Measurements from ENCODE around the gene FMO3. TPM values are rescaled to one million over a fixed set of nuclear protein-coding genes. Genes with fewer than 3 reads are reported as not detected.

The FMO3 gene
- total RNA-seq, 1 donor from 2014 or later, result 1.3 TPM

DNA sequence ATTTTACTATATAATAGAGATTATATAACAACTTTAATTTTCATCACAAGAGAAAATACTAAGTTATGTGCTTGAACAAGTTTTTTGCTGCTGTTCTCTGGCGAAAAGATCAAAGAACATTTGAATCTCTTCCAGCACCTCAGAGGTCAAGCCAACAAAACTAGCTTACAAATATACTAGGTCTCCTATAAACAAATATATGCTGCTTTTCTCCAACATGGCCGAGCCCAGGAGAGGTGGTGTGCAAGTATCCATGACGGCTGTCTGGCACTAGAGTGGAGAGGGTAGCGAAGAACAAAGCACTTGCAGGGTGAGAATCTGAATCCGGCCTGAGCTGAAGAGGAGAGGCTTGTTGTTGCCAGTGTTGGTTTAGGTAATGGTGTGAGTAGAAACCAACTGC lies 7.5 kb upstream of the FMO3 start:
- Histone ChIP-seq H3K27me3 (ENCODE audit: low read depth) (no peaks in the 10 kb centered on the region), H3K4me1 (peaks cover 37% of the 10 kb centered on the region), H3K9me3 (replicated peaks) (no peaks in the 10 kb centered on the region), H3K36me3 (no peaks in the 10 kb centered on the region), H3K4me3 (no peak overlapping the region), H3K27ac (replicated peaks) (no peak overlapping the region)
- TF ChIP-seq, protein P1, sequence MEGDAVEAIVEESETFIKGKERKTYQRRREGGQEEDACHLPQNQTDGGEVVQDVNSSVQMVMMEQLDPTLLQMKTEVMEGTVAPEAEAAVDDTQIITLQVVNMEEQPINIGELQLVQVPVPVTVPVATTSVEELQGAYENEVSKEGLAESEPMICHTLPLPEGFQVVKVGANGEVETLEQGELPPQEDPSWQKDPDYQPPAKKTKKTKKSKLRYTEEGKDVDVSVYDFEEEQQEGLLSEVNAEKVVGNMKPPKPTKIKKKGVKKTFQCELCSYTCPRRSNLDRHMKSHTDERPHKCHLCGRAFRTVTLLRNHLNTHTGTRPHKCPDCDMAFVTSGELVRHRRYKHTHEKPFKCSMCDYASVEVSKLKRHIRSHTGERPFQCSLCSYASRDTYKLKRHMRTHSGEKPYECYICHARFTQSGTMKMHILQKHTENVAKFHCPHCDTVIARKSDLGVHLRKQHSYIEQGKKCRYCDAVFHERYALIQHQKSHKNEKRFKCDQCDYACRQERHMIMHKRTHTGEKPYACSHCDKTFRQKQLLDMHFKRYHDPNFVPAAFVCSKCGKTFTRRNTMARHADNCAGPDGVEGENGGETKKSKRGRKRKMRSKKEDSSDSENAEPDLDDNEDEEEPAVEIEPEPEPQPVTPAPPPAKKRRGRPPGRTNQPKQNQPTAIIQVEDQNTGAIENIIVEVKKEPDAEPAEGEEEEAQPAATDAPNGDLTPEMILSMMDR (IDR thresholded peaks at IDR 0.05; ENCODE audit: borderline replicate concordance), result no peak
- intact Hi-C loops (cut with micrococcal nuclease), result loop anchor here (5.0 kb wide), 2 partner anchors 104 to 144 kb away; partner anchors contain the start of gene FMO2
- no peak for DNase-seq

- Histone ChIP-seq H3K27ac (replicated peaks) (no peak overlapping the region), H3K36me3 (no peaks in the 10 kb centered on the region), H3K4me1 (peaks cover 37% of the 10 kb centered on the region), H3K4me3 (no peak overlapping the region), H3K27me3 (ENCODE audit: low read depth) (no peaks in the 10 kb centered on the region), H3K9me3 (replicated peaks) (no peaks in the 10 kb centered on the region)
- TF ChIP-seq, protein P1 (IDR thresholded peaks at IDR 0.05; ENCODE audit: borderline replicate concordance), result no peak
- DNase-seq, result no peak
- intact Hi-C loops (cut with micrococcal nuclease), result loop anchor here (5.0 kb wide), 2 partner anchors 103 to 143 kb away; partner anchors contain the start of gene FMO2
Measured at GRCh38 chr1:171084091-171084490, 6.6 kb upstream of the FMO3 start.

GRCh38 chr1:171084870-171085269 lies 5.8 kb upstream of the FMO3 start:
- intact Hi-C loops (cut with micrococcal nuclease), result loop anchor here (5.0 kb wide), 2 partner anchors 102 to 142 kb away; partner anchors contain the start of gene FMO2
- H3K27me3 ChIP-seq (ENCODE audit: low read depth), result no peaks in the 10 kb centered on the region
- H3K4me3 ChIP-seq, result no peak overlapping the region
- no peaks in the 10 kb centered on the region for H3K9me3 ChIP-seq (replicated peaks)
- peaks cover 37% of the 10 kb centered on the region for H3K4me1 ChIP-seq
- no peaks in the 10 kb centered on the region for H3K36me3 ChIP-seq
- no peak for DNase-seq
- H3K27ac ChIP-seq (replicated peaks), result no peak overlapping the region
- TF ChIP-seq, protein P1 (IDR thresholded peaks at IDR 0.05; ENCODE audit: borderline replicate concordance), result no peak

GRCh38 chr1:171087896-171088295 lies 2.8 kb upstream of the FMO3 start:
- Histone ChIP-seq H3K9me3 (replicated peaks) (no peaks in the 10 kb centered on the region), H3K4me3 (no peak overlapping the region), H3K36me3 (no peaks in the 10 kb centered on the region), H3K27ac (replicated peaks) (no peak overlapping the region), H3K4me1 (peaks cover 24% of the 10 kb centered on the region), H3K27me3 (ENCODE audit: low read depth) (no peaks in the 10 kb centered on the region)
- TF ChIP-seq, protein P1 (IDR thresholded peaks at IDR 0.05; ENCODE audit: borderline replicate concordance), result no peak
- no peak for DNase-seq
- intact Hi-C loops (cut with micrococcal nuclease), result no loop called here

DNA sequence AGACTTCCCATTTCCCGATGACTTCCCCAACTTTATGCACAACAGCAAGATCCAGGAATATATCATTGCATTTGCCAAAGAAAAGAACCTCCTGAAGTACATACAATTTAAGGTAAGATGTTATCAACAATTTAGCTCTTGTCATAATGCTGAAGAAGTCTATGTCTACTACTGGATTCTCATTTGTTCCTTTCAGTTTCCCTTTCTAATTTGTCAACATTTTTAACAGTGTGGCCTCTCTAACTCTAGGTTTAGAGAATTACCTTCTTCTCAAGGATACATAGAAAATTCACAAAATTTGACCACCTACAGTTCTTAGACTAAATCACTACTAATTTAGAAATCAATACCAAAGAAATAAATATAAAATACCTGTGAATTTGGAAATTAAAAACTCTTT lies 13.2 kb downstream of the FMO3 start:
- intact Hi-C loops (cut with micrococcal nuclease), result no loop called here
- TF ChIP-seq, protein P1 (IDR thresholded peaks at IDR 0.05; ENCODE audit: borderline replicate concordance), result no peak
- Histone ChIP-seq H3K4me3 (no peak overlapping the region), H3K27ac (replicated peaks) (peak overlapping the region; percentile 9), H3K4me1 (peaks cover 15% of the 10 kb centered on the region), H3K9me3 (replicated peaks) (no peaks in the 10 kb centered on the region), H3K27me3 (ENCODE audit: low read depth) (no peaks in the 10 kb centered on the region), H3K36me3 (no peaks in the 10 kb centered on the region)
- DNase-seq, result no peak
